HG03045 (cell line): ENCODE results near the gene SPIC.

ENCODE experiments used
- ATAC-seq: cut with Tn5 transposase; IDR thresholded peaks from one replicate; pipeline ENCODE4 v1.9.1; 2021; ENCODE audit warnings: mild to moderate bottlenecking, moderate library complexity; ENCODE audit not compliant: unreplicated experiment

The SPIC gene

GRCh38 chr12:101527682-101528081 lies 52.5 kb downstream of the SPIC start:
- no peak for ATAC-seq

- no peak for ATAC-seq
Measured at GRCh38 chr12:101536069-101536674, 61.0 kb downstream of the SPIC start.
